WTC11 (cell line): ENCODE results near the gene CDK2AP2.

Source experiments
- ATF1 ChIP-seq: sonication (generic); formaldehyde crosslinking; IDR thresholded peaks from 2 replicates; pipeline ENCODE4 v1.8.1; 2023; ENCODE audit warnings: mild to moderate bottlenecking, moderate library complexity, missing genetic modification reagents
- CBFB ChIP-seq: sonication (generic); formaldehyde crosslinking; IDR thresholded peaks from 2 replicates; pipeline ENCODE4 v1.8.1; 2022; ENCODE audit warnings: mild to moderate bottlenecking, low read depth, missing genetic modification reagents
- FOXP1 ChIP-seq: sonication (generic); formaldehyde crosslinking; IDR thresholded peaks from 2 replicates; pipeline ENCODE4 v1.8.0; 2022; ENCODE audit warnings: missing genetic modification reagents, mild to moderate bottlenecking, moderate library complexity, borderline replicate concordance
- GRHL2 ChIP-seq: fragments of 250-450 bp; sonication (Bioruptor Pico); IDR thresholded peaks from 2 replicates; pipeline ENCODE4 v1.8.0; 2022; ENCODE audit warnings: mild to moderate bottlenecking, moderate library complexity; ENCODE audit not compliant: insufficient replicate concordance, severe bottlenecking
- NR1H2 ChIP-seq: sonication (generic); formaldehyde crosslinking; IDR thresholded peaks from 2 replicates; pipeline ENCODE4 v1.9.0; 2021; ENCODE audit warnings: mild to moderate bottlenecking, moderate library complexity, missing genetic modification reagents
- ZNF121 ChIP-seq: sonication (generic); formaldehyde crosslinking; IDR thresholded peaks from 2 replicates; pipeline ENCODE4 v1.8.0; 2023; ENCODE audit warnings: missing genetic modification reagents
- TF ChIP-seq, protein P1 (sequence below): fragments of 200-600 bp; IDR thresholded peaks from 2 replicates; pipeline ENCODE4 v1.8.0; 2022; ENCODE audit warnings: antibody characterized with exemption
- TF ChIP-seq, protein P2 (sequence below): fragments of 250-450 bp; sonication (Bioruptor Pico); IDR thresholded peaks from 2 replicates; pipeline ENCODE4 v2.1.2; 2022; ENCODE audit warnings: mild to moderate bottlenecking, moderate library complexity
- TF ChIP-seq, protein P3 (sequence below): sonication (generic); formaldehyde crosslinking; IDR thresholded peaks from 2 replicates; pipeline ENCODE4 v1.8.1; 2023; ENCODE audit warnings: mild to moderate bottlenecking, missing genetic modification reagents, borderline replicate concordance
- TF ChIP-seq, protein P4 (sequence below): sonication (generic); formaldehyde crosslinking; IDR thresholded peaks from 2 replicates; pipeline ENCODE4 v1.8.1; 2023; ENCODE audit warnings: mild to moderate bottlenecking, missing genetic modification reagents, moderate library complexity
- TF ChIP-seq, protein P5 (sequence below): sonication (generic); formaldehyde crosslinking; IDR thresholded peaks from 2 replicates; pipeline ENCODE4 v1.8.0; 2022; ENCODE audit warnings: mild to moderate bottlenecking, missing genetic modification reagents
- TF ChIP-seq, protein P6 (sequence below): sonication (generic); formaldehyde crosslinking; IDR thresholded peaks from 2 replicates; pipeline ENCODE4 v1.8.1; 2023; ENCODE audit warnings: mild to moderate bottlenecking, missing genetic modification reagents
- TF ChIP-seq, protein P7 (sequence below): sonication (generic); formaldehyde crosslinking; IDR thresholded peaks from 2 replicates; pipeline ENCODE4 v1.8.0; 2022; ENCODE audit warnings: mild to moderate bottlenecking, missing genetic modification reagents

DNA sequence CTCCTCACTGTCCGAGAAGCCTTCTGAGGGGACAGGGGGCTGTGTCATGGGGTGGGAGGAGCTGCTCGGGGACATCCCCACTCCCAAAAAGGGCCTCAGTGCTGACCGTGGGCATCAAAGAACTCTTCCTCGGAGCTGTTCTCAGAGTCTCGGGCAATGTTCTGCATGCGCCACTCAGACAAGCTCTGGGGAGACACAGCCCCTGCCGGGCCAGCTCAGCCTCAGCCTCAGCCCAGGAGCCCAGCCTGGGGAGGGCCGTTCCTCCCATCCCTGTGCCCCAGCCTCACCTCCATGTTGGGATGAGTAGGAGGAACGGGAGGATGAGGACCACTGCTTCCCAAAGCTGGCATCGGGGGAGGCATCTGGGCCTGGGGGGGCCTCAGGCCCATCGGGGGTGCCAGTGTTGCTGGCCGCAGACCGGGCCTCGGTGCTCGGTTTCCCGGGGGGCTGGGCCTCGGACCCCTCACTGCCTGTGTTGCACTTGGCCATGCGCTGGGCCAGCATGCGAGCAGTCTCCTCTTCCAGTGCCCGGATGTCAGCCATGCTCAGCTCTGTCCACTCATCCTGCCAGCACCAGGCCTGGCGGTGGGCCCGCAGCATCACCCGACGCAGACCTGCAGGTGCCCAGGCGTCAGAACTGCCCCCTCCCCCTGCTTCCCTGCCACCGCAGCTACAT is 8.0 kb downstream of the CDK2AP2 start:
- TF ChIP-seq, protein P1, sequence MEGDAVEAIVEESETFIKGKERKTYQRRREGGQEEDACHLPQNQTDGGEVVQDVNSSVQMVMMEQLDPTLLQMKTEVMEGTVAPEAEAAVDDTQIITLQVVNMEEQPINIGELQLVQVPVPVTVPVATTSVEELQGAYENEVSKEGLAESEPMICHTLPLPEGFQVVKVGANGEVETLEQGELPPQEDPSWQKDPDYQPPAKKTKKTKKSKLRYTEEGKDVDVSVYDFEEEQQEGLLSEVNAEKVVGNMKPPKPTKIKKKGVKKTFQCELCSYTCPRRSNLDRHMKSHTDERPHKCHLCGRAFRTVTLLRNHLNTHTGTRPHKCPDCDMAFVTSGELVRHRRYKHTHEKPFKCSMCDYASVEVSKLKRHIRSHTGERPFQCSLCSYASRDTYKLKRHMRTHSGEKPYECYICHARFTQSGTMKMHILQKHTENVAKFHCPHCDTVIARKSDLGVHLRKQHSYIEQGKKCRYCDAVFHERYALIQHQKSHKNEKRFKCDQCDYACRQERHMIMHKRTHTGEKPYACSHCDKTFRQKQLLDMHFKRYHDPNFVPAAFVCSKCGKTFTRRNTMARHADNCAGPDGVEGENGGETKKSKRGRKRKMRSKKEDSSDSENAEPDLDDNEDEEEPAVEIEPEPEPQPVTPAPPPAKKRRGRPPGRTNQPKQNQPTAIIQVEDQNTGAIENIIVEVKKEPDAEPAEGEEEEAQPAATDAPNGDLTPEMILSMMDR: no peak
- no peak for TF ChIP-seq GRHL2
- TF ChIP-seq, protein P2, sequence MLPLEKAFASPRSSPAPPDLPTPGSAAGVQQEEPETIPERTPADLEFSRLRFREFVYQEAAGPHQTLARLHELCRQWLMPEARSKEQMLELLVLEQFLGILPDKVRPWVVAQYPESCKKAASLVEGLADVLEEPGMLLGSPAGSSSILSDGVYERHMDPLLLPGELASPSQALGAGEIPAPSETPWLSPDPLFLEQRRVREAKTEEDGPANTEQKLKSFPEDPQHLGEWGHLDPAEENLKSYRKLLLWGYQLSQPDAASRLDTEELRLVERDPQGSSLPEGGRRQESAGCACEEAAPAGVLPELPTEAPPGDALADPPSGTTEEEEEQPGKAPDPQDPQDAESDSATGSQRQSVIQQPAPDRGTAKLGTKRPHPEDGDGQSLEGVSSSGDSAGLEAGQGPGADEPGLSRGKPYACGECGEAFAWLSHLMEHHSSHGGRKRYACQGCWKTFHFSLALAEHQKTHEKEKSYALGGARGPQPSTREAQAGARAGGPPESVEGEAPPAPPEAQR (CRISPR knock-in tag): no peak
- TF ChIP-seq, protein P3, sequence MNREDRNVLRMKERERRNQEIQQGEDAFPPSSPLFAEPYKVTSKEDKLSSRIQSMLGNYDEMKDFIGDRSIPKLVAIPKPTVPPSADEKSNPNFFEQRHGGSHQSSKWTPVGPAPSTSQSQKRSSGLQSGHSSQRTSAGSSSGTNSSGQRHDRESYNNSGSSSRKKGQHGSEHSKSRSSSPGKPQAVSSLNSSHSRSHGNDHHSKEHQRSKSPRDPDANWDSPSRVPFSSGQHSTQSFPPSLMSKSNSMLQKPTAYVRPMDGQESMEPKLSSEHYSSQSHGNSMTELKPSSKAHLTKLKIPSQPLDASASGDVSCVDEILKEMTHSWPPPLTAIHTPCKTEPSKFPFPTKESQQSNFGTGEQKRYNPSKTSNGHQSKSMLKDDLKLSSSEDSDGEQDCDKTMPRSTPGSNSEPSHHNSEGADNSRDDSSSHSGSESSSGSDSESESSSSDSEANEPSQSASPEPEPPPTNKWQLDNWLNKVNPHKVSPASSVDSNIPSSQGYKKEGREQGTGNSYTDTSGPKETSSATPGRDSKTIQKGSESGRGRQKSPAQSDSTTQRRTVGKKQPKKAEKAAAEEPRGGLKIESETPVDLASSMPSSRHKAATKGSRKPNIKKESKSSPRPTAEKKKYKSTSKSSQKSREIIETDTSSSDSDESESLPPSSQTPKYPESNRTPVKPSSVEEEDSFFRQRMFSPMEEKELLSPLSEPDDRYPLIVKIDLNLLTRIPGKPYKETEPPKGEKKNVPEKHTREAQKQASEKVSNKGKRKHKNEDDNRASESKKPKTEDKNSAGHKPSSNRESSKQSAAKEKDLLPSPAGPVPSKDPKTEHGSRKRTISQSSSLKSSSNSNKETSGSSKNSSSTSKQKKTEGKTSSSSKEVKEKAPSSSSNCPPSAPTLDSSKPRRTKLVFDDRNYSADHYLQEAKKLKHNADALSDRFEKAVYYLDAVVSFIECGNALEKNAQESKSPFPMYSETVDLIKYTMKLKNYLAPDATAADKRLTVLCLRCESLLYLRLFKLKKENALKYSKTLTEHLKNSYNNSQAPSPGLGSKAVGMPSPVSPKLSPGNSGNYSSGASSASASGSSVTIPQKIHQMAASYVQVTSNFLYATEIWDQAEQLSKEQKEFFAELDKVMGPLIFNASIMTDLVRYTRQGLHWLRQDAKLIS (CRISPR knock-in tag): no peak
- TF ChIP-seq NR1H2: no peak
- no peak for TF ChIP-seq CBFB (CRISPR knock-in tag)
- TF ChIP-seq, protein P4, sequence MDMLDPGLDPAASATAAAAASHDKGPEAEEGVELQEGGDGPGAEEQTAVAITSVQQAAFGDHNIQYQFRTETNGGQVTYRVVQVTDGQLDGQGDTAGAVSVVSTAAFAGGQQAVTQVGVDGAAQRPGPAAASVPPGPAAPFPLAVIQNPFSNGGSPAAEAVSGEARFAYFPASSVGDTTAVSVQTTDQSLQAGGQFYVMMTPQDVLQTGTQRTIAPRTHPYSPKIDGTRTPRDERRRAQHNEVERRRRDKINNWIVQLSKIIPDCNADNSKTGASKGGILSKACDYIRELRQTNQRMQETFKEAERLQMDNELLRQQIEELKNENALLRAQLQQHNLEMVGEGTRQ (CRISPR knock-in tag): no peak
- TF ChIP-seq, protein P5, sequence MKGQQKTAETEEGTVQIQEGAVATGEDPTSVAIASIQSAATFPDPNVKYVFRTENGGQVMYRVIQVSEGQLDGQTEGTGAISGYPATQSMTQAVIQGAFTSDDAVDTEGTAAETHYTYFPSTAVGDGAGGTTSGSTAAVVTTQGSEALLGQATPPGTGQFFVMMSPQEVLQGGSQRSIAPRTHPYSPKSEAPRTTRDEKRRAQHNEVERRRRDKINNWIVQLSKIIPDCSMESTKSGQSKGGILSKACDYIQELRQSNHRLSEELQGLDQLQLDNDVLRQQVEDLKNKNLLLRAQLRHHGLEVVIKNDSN (CRISPR knock-in tag): no peak
- TF ChIP-seq, protein P6, sequence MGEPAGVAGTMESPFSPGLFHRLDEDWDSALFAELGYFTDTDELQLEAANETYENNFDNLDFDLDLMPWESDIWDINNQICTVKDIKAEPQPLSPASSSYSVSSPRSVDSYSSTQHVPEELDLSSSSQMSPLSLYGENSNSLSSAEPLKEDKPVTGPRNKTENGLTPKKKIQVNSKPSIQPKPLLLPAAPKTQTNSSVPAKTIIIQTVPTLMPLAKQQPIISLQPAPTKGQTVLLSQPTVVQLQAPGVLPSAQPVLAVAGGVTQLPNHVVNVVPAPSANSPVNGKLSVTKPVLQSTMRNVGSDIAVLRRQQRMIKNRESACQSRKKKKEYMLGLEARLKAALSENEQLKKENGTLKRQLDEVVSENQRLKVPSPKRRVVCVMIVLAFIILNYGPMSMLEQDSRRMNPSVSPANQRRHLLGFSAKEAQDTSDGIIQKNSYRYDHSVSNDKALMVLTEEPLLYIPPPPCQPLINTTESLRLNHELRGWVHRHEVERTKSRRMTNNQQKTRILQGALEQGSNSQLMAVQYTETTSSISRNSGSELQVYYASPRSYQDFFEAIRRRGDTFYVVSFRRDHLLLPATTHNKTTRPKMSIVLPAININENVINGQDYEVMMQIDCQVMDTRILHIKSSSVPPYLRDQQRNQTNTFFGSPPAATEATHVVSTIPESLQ: no peak
- TF ChIP-seq ZNF121 (CRISPR knock-in tag): no peak
- TF ChIP-seq ATF1 (CRISPR knock-in tag): no peak
- TF ChIP-seq, protein P7, sequence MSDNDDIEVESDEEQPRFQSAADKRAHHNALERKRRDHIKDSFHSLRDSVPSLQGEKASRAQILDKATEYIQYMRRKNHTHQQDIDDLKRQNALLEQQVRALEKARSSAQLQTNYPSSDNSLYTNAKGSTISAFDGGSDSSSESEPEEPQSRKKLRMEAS (CRISPR knock-in tag): no peak
- no peak for TF ChIP-seq FOXP1 (CRISPR knock-in tag)
